Astrocyte (in vitro differentiated cells and primary cell): ENCODE results near the gene DIP2B. TPM values are rescaled to one million over a fixed set of nuclear protein-coding genes. Genes with fewer than 3 reads are reported as not detected.
"Not testable (repeated sequence)": the region's sequence is repeated elsewhere in the genome, so short reads cannot be mapped to it uniquely, and the experiment has no call there.

Experiments
- DNase-seq: peaks from one replicate; pipeline ENCODE4 v3.0.0-alpha.2; 2010; ENCODE audit warnings: low read depth
- FAIRE-seq: peaks from 2 replicates; lab custom pipeline; 2011; peaks lifted over from hg19 to GRCh38; lab: Jason Lieb, UNC
- H2AFZ ChIP-seq: 2 replicates; pipeline ENCODE4 v1.6.0; 2012; ENCODE audit warnings: low read depth, low read length, inconsistent platforms
- H3K27ac ChIP-seq: 2 replicates; pipeline ENCODE4 v1.5.1; 2011; ENCODE audit warnings: low read depth, low read length, inconsistent platforms
- H3K27me3 ChIP-seq: 2 replicates; pipeline ENCODE4 v1.6.0; 2011; ENCODE audit warnings: low read length, inconsistent platforms; ENCODE audit not compliant: insufficient read depth
- H3K36me3 ChIP-seq: 2 replicates; pipeline ENCODE4 v1.5.1; 2011; ENCODE audit warnings: low read length, inconsistent platforms; ENCODE audit not compliant: insufficient read depth
- H3K4me1 ChIP-seq: 2 replicates; pipeline ENCODE4 v1.5.1; 2011; ENCODE audit warnings: low read length, inconsistent platforms; ENCODE audit not compliant: insufficient read depth
- H3K4me2 ChIP-seq: 2 replicates; pipeline ENCODE4 v1.6.0; 2012; ENCODE audit warnings: low read length, inconsistent platforms
- H3K4me3 ChIP-seq: 2 replicates; pipeline ENCODE4 v1.5.1; 2011; ENCODE audit warnings: low read depth, mild to moderate bottlenecking, low read length, inconsistent platforms; ENCODE audit not compliant: insufficient read depth
- H3K79me2 ChIP-seq: 2 replicates; pipeline ENCODE4 v1.6.0; 2012; ENCODE audit warnings: mild to moderate bottlenecking, low read length, inconsistent platforms; ENCODE audit not compliant: insufficient read depth
- H3K9ac ChIP-seq: 2 replicates; pipeline ENCODE4 v1.6.0; 2012; ENCODE audit warnings: mild to moderate bottlenecking, low read length, inconsistent platforms
- H3K9me3 ChIP-seq: 2 replicates; pipeline ENCODE4 v1.5.1; 2012; ENCODE audit warnings: low read depth, mild to moderate bottlenecking, low read length, inconsistent platforms; ENCODE audit not compliant: insufficient read depth
- H4K20me1 ChIP-seq: 2 replicates; pipeline ENCODE4 v1.6.0; 2012; ENCODE audit warnings: low read length, inconsistent platforms; ENCODE audit not compliant: insufficient read depth
- H3K27ac Mint-ChIP-seq: one replicate; pipeline ENCODE4 v1.8.0; 2021; ENCODE audit warnings: mild to moderate bottlenecking, mixed read lengths; ENCODE audit not compliant: unreplicated experiment
- H3K27me3 Mint-ChIP-seq: one replicate; pipeline ENCODE4 v1.8.0; 2021; ENCODE audit warnings: low read depth, mixed read lengths; ENCODE audit not compliant: unreplicated experiment
- H3K36me3 Mint-ChIP-seq: one replicate; pipeline ENCODE4 v1.8.0; 2021; ENCODE audit warnings: low read depth, mixed read lengths; ENCODE audit not compliant: unreplicated experiment
- H3K4me1 Mint-ChIP-seq: one replicate; pipeline ENCODE4 v1.8.0; 2021; ENCODE audit warnings: low read depth, mixed read lengths; ENCODE audit not compliant: unreplicated experiment
- H3K4me3 Mint-ChIP-seq: one replicate; pipeline ENCODE4 v1.8.0; 2021; ENCODE audit warnings: mild to moderate bottlenecking, moderate library complexity, mixed read lengths; ENCODE audit not compliant: unreplicated experiment
- H3K9me3 Mint-ChIP-seq: one replicate; pipeline ENCODE4 v1.8.0; 2021; ENCODE audit warnings: mild to moderate bottlenecking, mixed read lengths; ENCODE audit not compliant: unreplicated experiment
- EZH2 ChIP-seq: IDR thresholded peaks from 2 replicates; pipeline ENCODE4 v1.6.1; 2012; ENCODE audit warnings: mild to moderate bottlenecking, low read length, inconsistent platforms; ENCODE audit not compliant: insufficient read depth
- total RNA-seq: library from RNA; stranded (reverse); gene quantifications from 2 replicates; pipeline ENCODE4 v1.2.1, GENCODE V29; 2021
- TF ChIP-seq, protein P1 (sequence below): IDR thresholded peaks from 2 replicates; pipeline ENCODE4 v1.5.1; 2011; ENCODE audit warnings: low read depth, mild to moderate bottlenecking, inconsistent platforms, low read length, moderate library complexity; ENCODE audit not compliant: insufficient read depth

DIP2B gene
- total RNA-seq, 1 donor from 2014 or later, result 53.2 TPM

- no peak overlapping the region for H3K4me2 ChIP-seq
- H3K4me1 Mint-ChIP-seq, result peaks cover 19% of the 10 kb centered on the region
- no peak overlapping the region for H3K9ac ChIP-seq
- no peaks in the 10 kb centered on the region for H3K36me3 ChIP-seq
- H3K27ac ChIP-seq, result no peak overlapping the region
- no peaks in the 10 kb centered on the region for H3K9me3 Mint-ChIP-seq
- peaks cover 64% of the 10 kb centered on the region for H4K20me1 ChIP-seq
- peaks cover 10% of the 10 kb centered on the region for H3K36me3 Mint-ChIP-seq
- TF ChIP-seq, protein P1, sequence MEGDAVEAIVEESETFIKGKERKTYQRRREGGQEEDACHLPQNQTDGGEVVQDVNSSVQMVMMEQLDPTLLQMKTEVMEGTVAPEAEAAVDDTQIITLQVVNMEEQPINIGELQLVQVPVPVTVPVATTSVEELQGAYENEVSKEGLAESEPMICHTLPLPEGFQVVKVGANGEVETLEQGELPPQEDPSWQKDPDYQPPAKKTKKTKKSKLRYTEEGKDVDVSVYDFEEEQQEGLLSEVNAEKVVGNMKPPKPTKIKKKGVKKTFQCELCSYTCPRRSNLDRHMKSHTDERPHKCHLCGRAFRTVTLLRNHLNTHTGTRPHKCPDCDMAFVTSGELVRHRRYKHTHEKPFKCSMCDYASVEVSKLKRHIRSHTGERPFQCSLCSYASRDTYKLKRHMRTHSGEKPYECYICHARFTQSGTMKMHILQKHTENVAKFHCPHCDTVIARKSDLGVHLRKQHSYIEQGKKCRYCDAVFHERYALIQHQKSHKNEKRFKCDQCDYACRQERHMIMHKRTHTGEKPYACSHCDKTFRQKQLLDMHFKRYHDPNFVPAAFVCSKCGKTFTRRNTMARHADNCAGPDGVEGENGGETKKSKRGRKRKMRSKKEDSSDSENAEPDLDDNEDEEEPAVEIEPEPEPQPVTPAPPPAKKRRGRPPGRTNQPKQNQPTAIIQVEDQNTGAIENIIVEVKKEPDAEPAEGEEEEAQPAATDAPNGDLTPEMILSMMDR, result no peak
- TF ChIP-seq EZH2, result no peak
- H3K4me3 Mint-ChIP-seq, result no peak overlapping the region
- H3K79me2 ChIP-seq, result peaks cover 90% of the 10 kb centered on the region
- H3K4me1 ChIP-seq, result peaks cover 11% of the 10 kb centered on the region
- no peak for FAIRE-seq
- no peaks in the 10 kb centered on the region for H3K9me3 ChIP-seq
- no peaks in the 10 kb centered on the region for H3K27me3 Mint-ChIP-seq
- no peak overlapping the region for H3K4me3 ChIP-seq
- DNase-seq, result no peak
- no peak overlapping the region for H2AFZ ChIP-seq
- H3K27ac Mint-ChIP-seq, result no peak overlapping the region
- H3K27me3 ChIP-seq, result no peaks in the 10 kb centered on the region
These were observed 14.6 kb downstream of the DIP2B start for GRCh38 chr12:50519353-50519752.

DNA sequence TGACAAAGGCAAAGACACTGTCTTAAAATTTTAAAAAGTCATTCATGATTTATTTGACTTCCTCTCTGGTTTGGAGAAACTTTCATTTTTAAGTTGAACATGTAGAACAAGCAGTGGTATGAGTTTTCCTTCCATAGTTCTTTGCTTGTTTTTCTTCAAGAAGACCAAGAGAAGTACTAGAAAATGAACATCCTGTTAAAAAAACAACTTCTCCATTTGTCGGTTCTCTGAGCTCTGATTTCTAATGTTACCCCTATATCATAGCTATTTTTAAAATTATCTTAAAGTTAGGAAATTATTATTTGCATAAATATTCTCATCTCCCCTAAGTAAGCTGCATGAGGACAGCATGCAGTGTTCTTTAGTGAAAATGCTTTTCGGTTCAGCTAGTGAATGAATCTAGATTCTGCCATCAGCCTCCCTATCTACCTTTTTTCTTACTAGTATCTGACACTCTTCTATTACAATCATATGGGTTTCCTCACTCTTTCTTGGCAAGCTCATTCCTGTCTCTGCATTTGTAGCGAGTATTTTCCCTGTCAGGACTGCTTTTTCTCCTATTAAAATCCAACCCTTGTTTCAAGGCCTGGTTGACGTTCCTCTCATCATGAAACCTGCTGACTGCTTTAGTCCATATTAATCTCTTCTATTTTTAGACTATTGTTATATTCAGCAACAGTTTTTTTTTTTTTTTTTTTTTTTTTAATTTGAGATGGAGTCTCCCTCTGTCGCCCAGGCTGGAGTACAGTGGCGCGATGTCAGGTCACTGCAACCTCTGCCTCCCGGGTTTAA is 15.8 kb downstream of the DIP2B start:
- no peaks in the 10 kb centered on the region for H3K36me3 ChIP-seq
- H4K20me1 ChIP-seq, result peaks cover 57% of the 10 kb centered on the region
- Mint-ChIP-seq H3K9me3 (no peaks in the 10 kb centered on the region), H3K4me1 (peaks cover 13% of the 10 kb centered on the region), H3K36me3 (peaks cover 7% of the 10 kb centered on the region), H3K27me3 (no peaks in the 10 kb centered on the region), H3K4me3 (no peak overlapping the region), H3K27ac (no peak overlapping the region)
- no peak overlapping the region for H3K4me3 ChIP-seq
- H3K27ac ChIP-seq, result no peak overlapping the region
- no peak for DNase-seq
- H3K27me3 ChIP-seq, result no peaks in the 10 kb centered on the region
- H3K9me3 ChIP-seq, result no peaks in the 10 kb centered on the region
- H3K9ac ChIP-seq, result no peak overlapping the region
- peaks cover 11% of the 10 kb centered on the region for H3K4me1 ChIP-seq
- no peak for FAIRE-seq
- no peak for TF ChIP-seq EZH2
- TF ChIP-seq, protein P1, result no peak
- H2AFZ ChIP-seq, result no peak overlapping the region
- no peak overlapping the region for H3K4me2 ChIP-seq
- peaks cover 88% of the 10 kb centered on the region for H3K79me2 ChIP-seq

- not testable (repeated sequence) for H3K9me3 ChIP-seq, H3K27me3 ChIP-seq, H3K9ac ChIP-seq, H3K9me3 Mint-ChIP-seq, H3K4me3 Mint-ChIP-seq, H3K4me1 Mint-ChIP-seq, FAIRE-seq, H3K27ac Mint-ChIP-seq, H3K4me2 ChIP-seq, H3K27me3 Mint-ChIP-seq, DNase-seq, H3K36me3 Mint-ChIP-seq, H3K4me3 ChIP-seq, H3K36me3 ChIP-seq, H3K27ac ChIP-seq, H2AFZ ChIP-seq
- Histone ChIP-seq H3K79me2 (peaks cover 80% of the 10 kb centered on the region), H3K4me1 (peaks cover 11% of the 10 kb centered on the region), H4K20me1 (peaks cover 49% of the 10 kb centered on the region)
These were observed 17.0 kb downstream of the DIP2B start for GRCh38 chr12:50521781-50522180.
